ENCODE measurements around the gene NKX1-1.

DNA sequence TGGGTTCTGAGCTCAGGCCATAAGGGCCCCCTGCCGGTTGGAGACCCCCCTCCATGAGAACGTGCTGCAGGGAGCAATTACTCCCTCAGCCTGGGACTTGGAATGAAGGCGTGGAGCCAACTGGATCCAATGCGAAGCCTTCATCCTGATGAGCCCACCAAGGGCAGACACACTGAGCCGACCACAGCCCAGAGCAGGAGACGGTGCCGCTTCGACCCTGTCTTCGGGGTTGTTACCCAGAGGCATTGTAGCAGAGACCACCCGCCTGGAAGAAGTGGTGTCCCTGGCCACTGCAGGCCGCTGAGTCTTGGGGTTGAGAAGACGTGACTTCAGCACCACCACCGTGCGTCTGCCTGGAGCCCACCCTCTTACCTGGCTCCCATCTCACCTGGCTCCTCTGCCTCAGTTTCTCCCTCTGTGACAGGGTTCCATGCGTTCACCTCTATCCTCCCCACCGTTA is 7.0 kb upstream of the NKX1-1 start:
- TF ChIP-seq, protein P1, sequence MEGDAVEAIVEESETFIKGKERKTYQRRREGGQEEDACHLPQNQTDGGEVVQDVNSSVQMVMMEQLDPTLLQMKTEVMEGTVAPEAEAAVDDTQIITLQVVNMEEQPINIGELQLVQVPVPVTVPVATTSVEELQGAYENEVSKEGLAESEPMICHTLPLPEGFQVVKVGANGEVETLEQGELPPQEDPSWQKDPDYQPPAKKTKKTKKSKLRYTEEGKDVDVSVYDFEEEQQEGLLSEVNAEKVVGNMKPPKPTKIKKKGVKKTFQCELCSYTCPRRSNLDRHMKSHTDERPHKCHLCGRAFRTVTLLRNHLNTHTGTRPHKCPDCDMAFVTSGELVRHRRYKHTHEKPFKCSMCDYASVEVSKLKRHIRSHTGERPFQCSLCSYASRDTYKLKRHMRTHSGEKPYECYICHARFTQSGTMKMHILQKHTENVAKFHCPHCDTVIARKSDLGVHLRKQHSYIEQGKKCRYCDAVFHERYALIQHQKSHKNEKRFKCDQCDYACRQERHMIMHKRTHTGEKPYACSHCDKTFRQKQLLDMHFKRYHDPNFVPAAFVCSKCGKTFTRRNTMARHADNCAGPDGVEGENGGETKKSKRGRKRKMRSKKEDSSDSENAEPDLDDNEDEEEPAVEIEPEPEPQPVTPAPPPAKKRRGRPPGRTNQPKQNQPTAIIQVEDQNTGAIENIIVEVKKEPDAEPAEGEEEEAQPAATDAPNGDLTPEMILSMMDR (IDR thresholded peaks at IDR 0.05; ENCODE audit: low read depth, low read length, poor library complexity, severe bottlenecking), result no peak
- TF ChIP-seq EZH2phosphoT487 (IDR thresholded peaks at IDR 0.05; ENCODE audit: borderline replicate concordance, low read length), result no peak
